ENCODE data around the gene TERC.

- TF ChIP-seq EZH2 (IDR thresholded peaks at IDR 0.05) (no peak), POLR2AphosphoS5 (IDR thresholded peaks at IDR 0.05; ENCODE audit: borderline replicate concordance, low read depth, low read length) (no peak)
Measured at GRCh38 chr3:169755488-169755887, 9.4 kb downstream of the TERC start.
